ENCODE data around the gene TRIM7. TPM values are rescaled to one million over a fixed set of nuclear protein-coding genes. Genes with fewer than 3 reads are reported as not detected.

Gene TRIM7
- total RNA-seq, 1 experiment from 2014 or later: 28.1 TPM

GRCh38 chr5:181167814-181168488 lies 37.0 kb downstream of the TRIM7 start:
- peak; percentile 27 for ATAC-seq
- POLR2A ChIA-PET (ENCODE audit: unreplicated experiment): interaction anchor here (0.6 kb wide), 1 partner anchor 11 kb away, joined by 3 read pairs; no protein-coding TSS in a partner anchor

GRCh38 chr5:181166812-181167733 lies 37.9 kb downstream of the TRIM7 start:
- H3K9ac ChIP-seq (ENCODE audit: low read length): no peak overlapping the region
- 0 out of 2 replicates have a peak, but pooled peaks cover 7% of the 10 kb centered on the region for H3K4me1 ChIP-seq (ENCODE audit: insufficient read depth, low read length)
- no peaks in the 10 kb centered on the region for H3K36me3 ChIP-seq (ENCODE audit: low read depth, low read length)
- DNase-seq: peak; percentile 27
- H3K79me2 ChIP-seq (ENCODE audit: low read length): no peaks in the 10 kb centered on the region
- intact Hi-C loops (cut with micrococcal nuclease): no loop called here
- H3K9me3 ChIP-seq (ENCODE audit: low read length): no peaks in the 10 kb centered on the region
- ATAC-seq: peak; percentile 53; the same call in 1 of the 2 replicates
- H3K27me3 ChIP-seq (ENCODE audit: low read length): no peaks in the 10 kb centered on the region
- H3K4me3 ChIP-seq (ENCODE audit: low read length): no peak overlapping the region
- H3K4me2 ChIP-seq (ENCODE audit: low read length): peak overlapping the region; percentile 59; the same call in 1 of the 2 replicates
- no peaks in the 10 kb centered on the region for H4K20me1 ChIP-seq (ENCODE audit: low read length)
- H3K9me2 ChIP-seq (replicated peaks; ENCODE audit: low read length): no peaks in the 10 kb centered on the region
- no peak for TF ChIP-seq EZH2 (IDR thresholded peaks at IDR 0.05; ENCODE audit: low read length, unreplicated experiment)
- no peak for TF ChIP-seq EZH2phosphoT487 (IDR thresholded peaks at IDR 0.05; ENCODE audit: borderline replicate concordance, low read length)
- TF ChIP-seq CTCF (conservative IDR thresholded peaks at IDR 0.05; ENCODE audit: low read depth, low read length): no peak
- H3F3A ChIP-seq (ENCODE audit: low read length, unreplicated experiment): no peaks in the 10 kb centered on the region
- ChIA-PET POLR2A (ENCODE audit: unreplicated experiment) (no interaction called here), CTCF (interaction anchor here (0.7 kb wide), 1 partner anchor 74 kb away, joined by 5 read pairs; no protein-coding TSS in a partner anchor)
- H3K27ac ChIP-seq (ENCODE audit: low read length): no peak overlapping the region
- no TSS peak for BruUV-seq (replicated peaks)
- peak overlapping the region; percentile 51; the same call in 1 of the 2 replicates for H2AFZ ChIP-seq (ENCODE audit: low read length)

More at GRCh38 chr5:181167814-181168488, 37.0 kb downstream of the TRIM7 start:
- TF ChIP-seq CTCF (conservative IDR thresholded peaks at IDR 0.05; ENCODE audit: low read depth, low read length) (peak; percentile 79), EZH2phosphoT487 (IDR thresholded peaks at IDR 0.05; ENCODE audit: borderline replicate concordance, low read length) (no peak)
- no peaks in the 10 kb centered on the region for H3K9me2 ChIP-seq (replicated peaks; ENCODE audit: low read length)
- no peaks in the 10 kb centered on the region for H3K27me3 ChIP-seq (ENCODE audit: low read length)
- H3K9me3 ChIP-seq (ENCODE audit: low read length): no peaks in the 10 kb centered on the region
- no TSS peak for BruUV-seq (replicated peaks)
- H3K79me2 ChIP-seq (ENCODE audit: low read length): no peaks in the 10 kb centered on the region
- H3F3A ChIP-seq (ENCODE audit: low read length, unreplicated experiment): no peaks in the 10 kb centered on the region
- no peaks in the 10 kb centered on the region for H4K20me1 ChIP-seq (ENCODE audit: low read length)
- H3K4me3 ChIP-seq (ENCODE audit: low read length): peak overlapping the region; percentile 19
- DNase-seq: peak; percentile 35
- H3K36me3 ChIP-seq (ENCODE audit: low read depth, low read length): no peaks in the 10 kb centered on the region
- CTCF ChIA-PET: interaction anchor here (0.7 kb wide), 1 partner anchor 75 kb away, joined by 5 read pairs; no protein-coding TSS in a partner anchor
- H2AFZ ChIP-seq (ENCODE audit: low read length): peak overlapping the region; percentile 51
- H3K4me1 ChIP-seq (ENCODE audit: insufficient read depth, low read length): peaks cover 11% of the 10 kb centered on the region; the same call in 1 of the 2 replicates
- H3K9ac ChIP-seq (ENCODE audit: low read length): no peak overlapping the region
- no peak overlapping the region for H3K27ac ChIP-seq (ENCODE audit: low read length)
- intact Hi-C loops (cut with micrococcal nuclease): no loop called here
- peak overlapping the region; percentile 59 for H3K4me2 ChIP-seq (ENCODE audit: low read length)
